CD4-positive, CD25-positive, alpha-beta regulatory T cell (primary cell): ENCODE data around the gene ARMC12. TPM values are rescaled to one million over a fixed set of nuclear protein-coding genes. Genes with fewer than 3 reads are reported as not detected.

Experiments used
- ATAC-seq, 2 donors: fragments of 150-1000 bp; cut with Tn5 transposase; one replicate each; pipeline ENCODE4 v1.10.0; 2021; ENCODE audit warnings: low read depth in 2 of 2, moderate number of reproducible peaks in 2 of 2, moderate library complexity in 1 of 2
- DNase-seq, 3 donors: peaks; one replicate each; pipeline versions ENCODE4 v3.0.0 to v3.0.0-alpha.2; 2012 to 2022; ENCODE audit warnings: mixed read lengths in 1 of 3
- H3K27ac ChIP-seq: one replicate; pipeline ENCODE4 v1.7.0; 2013; ENCODE audit warnings: mild to moderate bottlenecking, low read length; ENCODE audit not compliant: insufficient read depth, poor library complexity, severe bottlenecking
- H3K27me3 ChIP-seq: one replicate; pipeline ENCODE4 v1.7.0; 2013; ENCODE audit warnings: low read length; ENCODE audit not compliant: control insufficient read depth, insufficient read depth
- H3K36me3 ChIP-seq: one replicate; pipeline ENCODE4 v1.7.0; 2013; ENCODE audit warnings: mild to moderate bottlenecking, low read length, moderate library complexity; ENCODE audit not compliant: control insufficient read depth, insufficient read depth
- H3K4me1 ChIP-seq: 2 replicates; pipeline ENCODE4 v1.7.0; 2013; ENCODE audit warnings: mild to moderate bottlenecking, low read length; ENCODE audit not compliant: insufficient read depth, control insufficient read depth, poor library complexity, severe bottlenecking
- H3K4me3 ChIP-seq: one replicate; pipeline ENCODE4 v1.7.0; 2013; ENCODE audit warnings: low read depth, mild to moderate bottlenecking, low read length, moderate library complexity
- H3K9me3 ChIP-seq, 2 experiments: 1 replicate in 1 of 2; 2 replicates in 1 of 2; pipeline ENCODE4 v1.7.0; 2013; ENCODE audit warnings: low read length in 2 of 2, mild to moderate bottlenecking in 1 of 2, moderate library complexity in 1 of 2; ENCODE audit not compliant: control insufficient read depth in 2 of 2
- H3K27ac Mint-ChIP-seq, 3 donors: one replicate each; pipeline ENCODE4 v1.8.0; 2020 to 2022; ENCODE audit warnings: mild to moderate bottlenecking in 3 of 3, mixed read lengths in 3 of 3, moderate library complexity in 2 of 3
- H3K27me3 Mint-ChIP-seq: one replicate; pipeline ENCODE4 v1.8.0; 2022; ENCODE audit warnings: mild to moderate bottlenecking, mixed read lengths
- H3K36me3 Mint-ChIP-seq: one replicate; pipeline ENCODE4 v1.8.0; 2020; ENCODE audit warnings: mixed read lengths
- H3K4me1 Mint-ChIP-seq, 4 donors: one replicate each; pipeline ENCODE4 v1.8.0; 2020 to 2022; ENCODE audit warnings: mixed read lengths in 4 of 4, mild to moderate bottlenecking in 1 of 4
- H3K4me3 Mint-ChIP-seq, 4 donors: one replicate each; pipeline ENCODE4 v1.8.0; 2020 to 2022; ENCODE audit warnings: mild to moderate bottlenecking in 4 of 4, mixed read lengths in 4 of 4, moderate library complexity in 3 of 4
- H3K9me3 Mint-ChIP-seq, 7 donors: one replicate each; pipeline ENCODE4 v1.8.0; 2020 to 2022; ENCODE audit warnings: mixed read lengths in 7 of 7, mild to moderate bottlenecking in 3 of 7, moderate library complexity in 2 of 7
- polyA plus RNA-seq, 4 donors: library from polyadenylated mRNA; unstranded; fragments of 300-500 nt; fragmentation: Illumina TruSeq; gene quantifications; one replicate each; pipeline ENCODE4 v1.2.3, GENCODE V29; 2021
- total RNA-seq: library from RNA; stranded (reverse); gene quantifications from one replicate; pipeline ENCODE4 v1.2.3, GENCODE V29; 2022

Gene ARMC12
- total and polyA plus RNA-seq, 5 donors from 2014 or later = 0.57 TPM; not detected in 4

GRCh38 chr6:35754452-35755277, 17.8 kb downstream of the ARMC12 start:
- no peaks in the 10 kb centered on the region for H3K36me3 ChIP-seq
- H3K27me3 ChIP-seq = no peaks in the 10 kb centered on the region
- Mint-ChIP-seq H3K27ac (peak overlapping the region in 1 of 3 donors; percentile 52), H3K27me3 (peaks cover 11% of the 10 kb centered on the region), H3K9me3 (no peaks in the 10 kb centered on the region), H3K4me3 (no peak overlapping the region), H3K4me1 (no peaks in the 10 kb centered on the region), H3K36me3 (no peaks in the 10 kb centered on the region)
- no peaks in the 10 kb centered on the region for H3K4me1 ChIP-seq
- H3K27ac ChIP-seq = no peak overlapping the region
- no peaks in the 10 kb centered on the region for H3K9me3 ChIP-seq
- H3K4me3 ChIP-seq = no peak overlapping the region
- DNase-seq (no peak), ATAC-seq (no peak)

- Histone ChIP-seq H3K36me3 (no peaks in the 10 kb centered on the region), H3K4me1 (no peaks in the 10 kb centered on the region), H3K27ac (no peak overlapping the region), H3K9me3 (no peaks in the 10 kb centered on the region), H3K27me3 (no peaks in the 10 kb centered on the region), H3K4me3 (no peak overlapping the region)
- Mint-ChIP-seq H3K4me1 (no peaks in the 10 kb centered on the region), H3K36me3 (no peaks in the 10 kb centered on the region), H3K27ac (peak overlapping the region in 1 of 3 donors; percentile 52), H3K9me3 (no peaks in the 10 kb centered on the region), H3K4me3 (no peak overlapping the region), H3K27me3 (peaks cover 6% of the 10 kb centered on the region)
- ATAC-seq = no peak
- no peak for DNase-seq
Measured at GRCh38 chr6:35755278-35755924, 18.6 kb downstream of the ARMC12 start.

GRCh38 chr6:35757456-35758123, 20.8 kb downstream of the ARMC12 start:
- ATAC-seq (no peak), DNase-seq (peak in 1 of 3 donors; percentile 36)
- Mint-ChIP-seq H3K4me1 (no peaks in the 10 kb centered on the region), H3K27me3 (peaks cover 4% of the 10 kb centered on the region), H3K9me3 (no peaks in the 10 kb centered on the region), H3K4me3 (no peak overlapping the region), H3K27ac (no peak overlapping the region), H3K36me3 (no peaks in the 10 kb centered on the region)
- Histone ChIP-seq H3K4me1 (no peaks in the 10 kb centered on the region), H3K4me3 (no peak overlapping the region), H3K27me3 (peaks cover 3% of the 10 kb centered on the region), H3K27ac (no peak overlapping the region), H3K36me3 (no peaks in the 10 kb centered on the region), H3K9me3 (no peaks in the 10 kb centered on the region)

DNA sequence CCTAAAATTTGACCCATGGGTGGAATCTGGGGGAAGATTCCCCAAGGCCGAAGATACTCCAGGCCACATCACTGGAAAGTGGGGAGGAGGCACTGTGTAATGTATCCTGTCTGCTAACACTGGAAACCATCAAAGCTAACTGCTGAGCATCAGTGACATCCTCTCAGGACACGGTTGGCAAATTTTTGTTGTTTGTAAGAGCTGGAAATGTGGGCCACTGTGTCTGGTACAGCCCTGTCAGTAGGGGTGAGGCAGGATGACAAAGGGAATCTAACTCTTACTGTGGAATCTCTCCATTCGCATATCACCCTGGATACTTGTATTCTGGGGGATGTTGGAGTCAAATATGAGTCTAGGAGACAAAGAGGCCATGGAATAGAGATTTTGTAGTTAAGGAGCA, 22.6 kb downstream of the ARMC12 start:
- no peak overlapping the region for H3K4me3 ChIP-seq
- no peak overlapping the region for H3K27ac Mint-ChIP-seq
- H3K27ac ChIP-seq = no peak overlapping the region
- H3K36me3 ChIP-seq = no peaks in the 10 kb centered on the region
- no peaks in the 10 kb centered on the region for H3K9me3 ChIP-seq
- no peaks in the 10 kb centered on the region for H3K9me3 Mint-ChIP-seq
- H3K4me1 ChIP-seq = no peaks in the 10 kb centered on the region
- H3K27me3 ChIP-seq = peaks cover 17% of the 10 kb centered on the region
- no peak for ATAC-seq
- no peaks in the 10 kb centered on the region for H3K36me3 Mint-ChIP-seq
- H3K27me3 Mint-ChIP-seq = peaks cover 21% of the 10 kb centered on the region
- H3K4me3 Mint-ChIP-seq = no peak overlapping the region
- H3K4me1 Mint-ChIP-seq = peaks cover 0 to 8% (median 3%) of the 10 kb centered on the region in 4 donors
- DNase-seq = no peak

- peaks cover 17% of the 10 kb centered on the region for H3K27me3 ChIP-seq
- H3K27ac Mint-ChIP-seq = no peak overlapping the region
- no peaks in the 10 kb centered on the region for H3K9me3 Mint-ChIP-seq
- no peaks in the 10 kb centered on the region for H3K36me3 ChIP-seq
- H3K27me3 Mint-ChIP-seq = peaks cover 18% of the 10 kb centered on the region
- no peak overlapping the region for H3K27ac ChIP-seq
- no peaks in the 10 kb centered on the region for H3K36me3 Mint-ChIP-seq
- H3K4me1 ChIP-seq = no peaks in the 10 kb centered on the region
- no peak overlapping the region for H3K4me3 Mint-ChIP-seq
- H3K4me3 ChIP-seq = no peak overlapping the region
- H3K4me1 Mint-ChIP-seq = peaks cover 0 to 8% (median 3%) of the 10 kb centered on the region in 4 donors
- DNase-seq (no peak), ATAC-seq (no peak)
- no peaks in the 10 kb centered on the region for H3K9me3 ChIP-seq
Measured at GRCh38 chr6:35765739-35766138, 28.9 kb downstream of the ARMC12 start.

DNA sequence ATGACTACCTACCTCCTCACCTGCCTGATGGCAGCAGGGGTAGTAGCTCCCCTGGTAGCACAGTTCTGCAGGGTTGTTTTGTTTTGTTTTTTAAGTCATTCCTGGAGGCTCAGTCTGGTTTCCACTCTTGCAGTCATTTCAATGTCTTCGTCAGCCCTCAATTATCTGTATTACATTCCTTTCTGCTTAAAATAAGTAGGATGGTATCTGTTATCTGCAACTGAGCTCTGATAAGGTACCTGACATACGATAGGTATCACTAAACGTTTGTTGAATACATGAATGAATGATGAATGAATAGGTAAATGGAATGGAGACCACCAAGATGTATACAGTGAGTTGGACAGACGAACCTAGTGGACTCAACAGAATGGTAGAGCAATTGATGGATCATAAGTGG, 32.4 kb downstream of the ARMC12 start:
- H3K36me3 Mint-ChIP-seq = no peaks in the 10 kb centered on the region
- ATAC-seq = no peak
- no peak overlapping the region for H3K27ac Mint-ChIP-seq
- H3K4me1 Mint-ChIP-seq = peaks cover 0 to 3% (median under 1%) of the 10 kb centered on the region in 4 donors
- peaks cover 19% of the 10 kb centered on the region for H3K27me3 Mint-ChIP-seq
- Histone ChIP-seq H3K27me3 (peaks cover 1% of the 10 kb centered on the region), H3K9me3 (no peaks in the 10 kb centered on the region), H3K4me3 (no peak overlapping the region), H3K4me1 (no peaks in the 10 kb centered on the region), H3K36me3 (no peaks in the 10 kb centered on the region), H3K27ac (no peak overlapping the region)
- no peak overlapping the region for H3K4me3 Mint-ChIP-seq
- DNase-seq = no peak
- peaks cover 0 to 2% (median 0%) of the 10 kb centered on the region in 7 donors for H3K9me3 Mint-ChIP-seq

DNA sequence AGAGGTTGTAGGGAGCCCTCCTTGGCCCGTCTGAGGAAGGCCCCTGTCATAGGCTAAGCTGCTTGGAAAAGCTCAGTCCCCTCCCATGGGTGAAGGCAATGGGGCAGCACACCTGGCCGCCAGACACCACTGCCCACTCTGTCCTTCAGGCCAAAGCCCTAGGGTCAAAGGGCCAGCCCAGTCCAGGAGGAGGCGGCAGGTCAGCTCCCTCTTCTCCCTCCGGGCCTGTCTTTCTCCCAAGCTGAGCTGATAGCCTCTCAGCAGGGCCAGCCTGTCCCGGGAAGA, 34.5 kb downstream of the ARMC12 start:
- Histone ChIP-seq H3K36me3 (no peaks in the 10 kb centered on the region), H3K4me1 (peaks cover 2% of the 10 kb centered on the region), H3K9me3 (no peaks in the 10 kb centered on the region), H3K27ac (no peak overlapping the region), H3K27me3 (peaks cover 1% of the 10 kb centered on the region), H3K4me3 (no peak overlapping the region)
- H3K27ac Mint-ChIP-seq = no peak overlapping the region
- H3K9me3 Mint-ChIP-seq = peaks cover 0 to 2% (median 0%) of the 10 kb centered on the region in 7 donors
- H3K4me1 Mint-ChIP-seq = peaks cover 0 to 3% (median 0%) of the 10 kb centered on the region in 4 donors
- ATAC-seq (no peak), DNase-seq (no peak)
- peaks cover 29% of the 10 kb centered on the region for H3K27me3 Mint-ChIP-seq
- no peak overlapping the region for H3K4me3 Mint-ChIP-seq
- H3K36me3 Mint-ChIP-seq = no peaks in the 10 kb centered on the region
